ENCODE results near the gene CTCF.
"Not testable (repeated sequence)": the region's sequence is repeated elsewhere in the genome, so short reads cannot be mapped to it uniquely, and the experiment has no call there.

The CTCF gene

GRCh38 chr16:67562526-67562917, at the start of gene CTCF:
CTCF (plus strand) TSS chr16:67562526; CDS start chr16:67610833, 48,307 bp downstream.
- peak within 1 kb of the TSS; percentile 100 for H3K27ac ChIP-seq
- TF ChIP-seq CTCF (conservative IDR thresholded peaks at IDR 0.05): peak; percentile 84
- TF ChIP-seq ZFX (IDR thresholded peaks at IDR 0.05): no peak

GRCh38 chr16:67513892-67514291, 48.4 kb upstream of the CTCF start:
- not testable (repeated sequence) for H3K27ac ChIP-seq

GRCh38 chr16:67514382-67514828, 47.9 kb upstream of the CTCF start:
- H3K27ac ChIP-seq: no peak overlapping the region
- peak; percentile 83 for TF ChIP-seq CTCF (conservative IDR thresholded peaks at IDR 0.05)
- no peak for TF ChIP-seq ZFX (IDR thresholded peaks at IDR 0.05)

GRCh38 chr16:67516296-67517154, 45.8 kb upstream of the CTCF start:
- TF ChIP-seq ZFX (IDR thresholded peaks at IDR 0.05): no peak
- TF ChIP-seq CTCF (conservative IDR thresholded peaks at IDR 0.05): no peak

GRCh38 chr16:67517155-67517445, 45.2 kb upstream of the CTCF start:
- no peak overlapping the region for H3K27ac ChIP-seq
- TF ChIP-seq CTCF (conservative IDR thresholded peaks at IDR 0.05) (no peak), ZFX (IDR thresholded peaks at IDR 0.05) (no peak)

More at GRCh38 chr16:67516296-67517154, 45.8 kb upstream of the CTCF start:
- no peak overlapping the region for H3K27ac ChIP-seq

GRCh38 chr16:67517661-67518423, 44.5 kb upstream of the CTCF start:
- TF ChIP-seq CTCF (conservative IDR thresholded peaks at IDR 0.05): no peak
- TF ChIP-seq ZFX (IDR thresholded peaks at IDR 0.05): no peak
- H3K27ac ChIP-seq: no peak overlapping the region

- H3K27ac ChIP-seq: no peak overlapping the region
- no peak for TF ChIP-seq ZFX (IDR thresholded peaks at IDR 0.05)
- TF ChIP-seq CTCF (conservative IDR thresholded peaks at IDR 0.05): no peak
These were observed 43.6 kb upstream of the CTCF start for GRCh38 chr16:67518676-67519075.

Data from C4-2B (cell line).